PC-9 (cell line): ENCODE results near the gene DNAJC16. TPM values are rescaled to one million over a fixed set of nuclear protein-coding genes. Genes with fewer than 3 reads are reported as not detected.

ENCODE experiments used
- Bru-seq: library from RNA; stranded (reverse); fragments of 400-500 nt; gene quantifications from one replicate; lab custom pipeline; 2021; lab: Mats Ljungman, UMichigan
- BruChase-seq, 2 experiments: library from RNA; stranded (reverse); fragments of 400-500 nt; gene quantifications; one replicate each; lab custom pipeline; 2021; lab: Mats Ljungman, UMichigan
- BruUV-seq: library from RNA; stranded (reverse); fragments of 400-500 nt; replicated peaks from 2 replicates; lab custom pipeline; 2021; lab: Mats Ljungman, UMichigan
- CTCF ChIA-PET: fragments of 300-600 bp; sonication (Branson Sonifier 250); formaldehyde crosslinking; loops from one replicate; lab custom pipeline; 2022; ENCODE audit warnings: antibody characterized with exemption; lab: Charles Lee
- POLR2A ChIA-PET: fragments of 300-600 bp; sonication (Branson Sonifier 250); formaldehyde crosslinking; loops from one replicate; lab custom pipeline; 2022; ENCODE audit warnings: antibody characterized with exemption; ENCODE audit not compliant: unreplicated experiment; lab: Charles Lee
- DNase-seq, 2 experiments: peaks; one replicate each; pipeline versions ENCODE4 v3.0.0 to v3.0.0-alpha.2; 2015 to 2022; ENCODE audit warnings: mixed read lengths in 1 of 2
- H2AFZ ChIP-seq: fragments of 200-600 bp; sonication (generic); 2 replicates; pipeline ENCODE4 v1.8.1; 2017; ENCODE audit warnings: antibody characterized with exemption
- H3F3A ChIP-seq: fragments of 200-600 bp; sonication (generic); 2 replicates; pipeline ENCODE4 v1.8.1; 2017; ENCODE audit warnings: antibody characterized with exemption, mild to moderate bottlenecking, low read depth; ENCODE audit not compliant: insufficient read depth
- H3K27ac ChIP-seq: fragments of 200-600 bp; sonication (generic); 2 replicates; pipeline ENCODE4 v1.6.1; 2016; ENCODE audit warnings: mixed run types
- H3K27me3 ChIP-seq: fragments of 200-600 bp; sonication (generic); 2 replicates; pipeline ENCODE4 v1.6.1; 2016; ENCODE audit warnings: low read depth, mixed run types; ENCODE audit not compliant: insufficient read depth
- H3K36me3 ChIP-seq: fragments of 200-600 bp; sonication (generic); 2 replicates; pipeline ENCODE4 v1.6.1; 2016; ENCODE audit warnings: low read depth, mixed run types
- H3K4me1 ChIP-seq: fragments of 200-600 bp; sonication (generic); replicated peaks from 2 replicates; pipeline ENCODE4 v1.6.1; 2016; ENCODE audit warnings: mixed run types; ENCODE audit not compliant: insufficient read depth
- H3K4me2 ChIP-seq: fragments of 200-600 bp; sonication (generic); 2 replicates; pipeline ENCODE4 v1.6.1; 2017; ENCODE audit warnings: mixed run types
- H3K4me3 ChIP-seq: fragments of 200-600 bp; sonication (generic); 2 replicates; pipeline ENCODE4 v1.6.1; 2016; ENCODE audit warnings: mixed run types
- H3K79me2 ChIP-seq: fragments of 200-600 bp; sonication (generic); 2 replicates; pipeline ENCODE4 v1.6.1; 2017; ENCODE audit warnings: low read depth, mixed run types
- H3K9me2 ChIP-seq: fragments of 200-600 bp; sonication (generic); 2 replicates; pipeline ENCODE4 v1.8.1; 2017; ENCODE audit warnings: mild to moderate bottlenecking; ENCODE audit not compliant: insufficient read depth
- H3K9me3 ChIP-seq: fragments of 200-600 bp; sonication (generic); 2 replicates; pipeline ENCODE4 v1.8.1; 2016; ENCODE audit warnings: low read depth; ENCODE audit not compliant: insufficient read depth
- H4K20me1 ChIP-seq: fragments of 200-600 bp; sonication (generic); 2 replicates; pipeline ENCODE4 v1.8.1; 2017; ENCODE audit not compliant: insufficient read depth
- EZH2 ChIP-seq: fragments of 200-600 bp; sonication (generic); IDR thresholded peaks from 2 replicates; pipeline ENCODE4 v1.8.0; 2017; ENCODE audit warnings: antibody characterized with exemption, low read depth
- intact Hi-C: fragments of 100-400 bp; cut with micrococcal nuclease; formaldehyde crosslinking; loops from one replicate; pipeline ENCODE4 v1.10.0; 2022; ENCODE audit not compliant: unreplicated experiment
- long read RNA-seq: library from polyadenylated mRNA; stranded (forward); transcript quantifications from one replicate; pipeline ENCODE4 v2.0.0, GENCODE V29; 2022
- total RNA-seq: library from RNA; stranded (reverse); gene quantifications from 2 replicates; pipeline ENCODE4 v1.2.3, GENCODE V29; 2021
- TF ChIP-seq, protein P1 (sequence below): fragments of 200-600 bp; sonication (generic); conservative IDR thresholded peaks from 2 replicates; pipeline ENCODE4 v1.6.1; 2017; ENCODE audit warnings: mixed run types, antibody characterized with exemption, mild to moderate bottlenecking, moderate library complexity

Gene DNAJC16
- 12.0 and 18.8 TPM in 2 replicates for total RNA-seq
- Bru-seq, nascent RNA, result percentile 79 among the genes with signal in this experiment
- BruChase-seq, experiment 1, labeled RNA remaining after a 2-hour chase, result percentile 83 among the genes with signal in this experiment
- BruChase-seq, experiment 2, labeled RNA remaining after a 6-hour chase, result percentile 78 among the genes with signal in this experiment
- long read RNA-seq, full-length matches to known transcripts, result 4 of 8 reads
- long read RNA-seq, partial matches to known transcripts, result 1 of 8 reads
- long read RNA-seq, other reads (novel, unspliced or antisense), result 3 of 8 reads

DNA sequence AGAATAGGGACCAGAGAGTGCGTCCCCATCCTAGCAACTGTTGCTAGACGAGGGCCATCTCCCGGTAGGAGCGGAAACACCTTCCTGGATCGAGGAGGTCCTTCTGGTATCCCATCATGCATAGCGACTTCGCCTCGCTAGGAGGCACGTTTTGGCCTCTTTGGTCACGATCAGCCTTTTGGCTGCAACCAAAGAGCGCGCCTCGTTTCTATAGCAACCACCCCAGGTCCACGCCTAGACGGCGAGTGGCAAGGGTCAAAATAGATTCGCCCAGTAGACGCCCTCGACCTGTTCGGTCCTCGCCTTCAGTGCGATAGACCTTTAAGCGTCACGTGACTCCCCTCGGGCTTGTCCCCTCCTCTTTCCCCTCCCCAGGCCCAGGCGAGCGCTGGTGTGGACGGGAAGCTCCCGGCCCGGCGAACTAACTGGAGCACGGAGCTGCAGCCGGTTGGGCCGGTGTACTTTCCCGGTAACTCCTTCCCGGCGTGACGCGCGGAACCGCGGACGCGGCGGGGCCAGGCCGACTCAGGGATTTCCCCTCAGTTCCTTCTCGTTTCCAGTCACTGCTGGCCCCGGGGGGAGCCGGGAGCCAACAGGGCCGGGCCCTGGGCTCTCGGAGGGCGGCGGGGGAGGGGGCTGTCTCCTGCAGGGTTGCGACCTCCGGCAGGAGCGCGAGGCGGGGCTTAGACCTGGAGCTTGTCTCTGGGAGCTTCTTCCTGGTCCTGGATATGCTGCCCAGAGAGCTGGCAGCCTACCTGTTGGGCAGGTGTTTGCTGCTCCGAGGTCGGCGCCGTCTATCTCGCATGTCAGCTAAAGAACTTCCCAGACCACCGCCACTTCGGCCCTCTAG is at the start of gene DNAJC16:
TSS of gene DNAJC16 (plus strand) at position 359 of the 850 bp plus-strand sequence. CDS start 2,258 bp downstream, outside the sequence.
- no peaks in the 10 kb centered on the region for H3K9me3 ChIP-seq
- peak within 1 kb of the TSS; percentile 69 for H3K27ac ChIP-seq
- H3K79me2 ChIP-seq, result peaks cover 15% of the 10 kb centered on the region; the same call in 1 of the 2 replicates
- no peaks in the 10 kb centered on the region for H4K20me1 ChIP-seq
- no peaks in the 10 kb centered on the region for H3K9me2 ChIP-seq
- no peaks in the 10 kb centered on the region for H3K36me3 ChIP-seq
- BruUV-seq, result TSS peak; percentile 74
- peak; percentile 98 to 99 for DNase-seq
- ChIA-PET CTCF (no interaction called here), POLR2A (interaction anchor here (0.6 to 1.3 kb wide), 11 partner anchors 31 to 1094 kb away, joined by 3 to 9 read pairs (median 3); partner anchors contain the start of gene TMEM51)
- H3F3A ChIP-seq, result peaks cover 25% of the 10 kb centered on the region
- peak within 1 kb of the TSS; percentile 93 for H3K4me2 ChIP-seq
- peaks cover 17% of the 10 kb centered on the region for H3K4me1 ChIP-seq
- peak within 1 kb of the TSS; percentile 81 for H3K4me3 ChIP-seq
- intact Hi-C loops, result loop anchor here (2.0 to 10.0 kb wide), 7 partner anchors 32 to 618 kb away; partner anchors contain the start of gene TMEM51
- H2AFZ ChIP-seq, result peak within 1 kb of the TSS; percentile 82
- H3K27me3 ChIP-seq, result no peaks in the 10 kb centered on the region
- TF ChIP-seq, protein P1, sequence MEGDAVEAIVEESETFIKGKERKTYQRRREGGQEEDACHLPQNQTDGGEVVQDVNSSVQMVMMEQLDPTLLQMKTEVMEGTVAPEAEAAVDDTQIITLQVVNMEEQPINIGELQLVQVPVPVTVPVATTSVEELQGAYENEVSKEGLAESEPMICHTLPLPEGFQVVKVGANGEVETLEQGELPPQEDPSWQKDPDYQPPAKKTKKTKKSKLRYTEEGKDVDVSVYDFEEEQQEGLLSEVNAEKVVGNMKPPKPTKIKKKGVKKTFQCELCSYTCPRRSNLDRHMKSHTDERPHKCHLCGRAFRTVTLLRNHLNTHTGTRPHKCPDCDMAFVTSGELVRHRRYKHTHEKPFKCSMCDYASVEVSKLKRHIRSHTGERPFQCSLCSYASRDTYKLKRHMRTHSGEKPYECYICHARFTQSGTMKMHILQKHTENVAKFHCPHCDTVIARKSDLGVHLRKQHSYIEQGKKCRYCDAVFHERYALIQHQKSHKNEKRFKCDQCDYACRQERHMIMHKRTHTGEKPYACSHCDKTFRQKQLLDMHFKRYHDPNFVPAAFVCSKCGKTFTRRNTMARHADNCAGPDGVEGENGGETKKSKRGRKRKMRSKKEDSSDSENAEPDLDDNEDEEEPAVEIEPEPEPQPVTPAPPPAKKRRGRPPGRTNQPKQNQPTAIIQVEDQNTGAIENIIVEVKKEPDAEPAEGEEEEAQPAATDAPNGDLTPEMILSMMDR, result no peak
- no peak for TF ChIP-seq EZH2

DNA sequence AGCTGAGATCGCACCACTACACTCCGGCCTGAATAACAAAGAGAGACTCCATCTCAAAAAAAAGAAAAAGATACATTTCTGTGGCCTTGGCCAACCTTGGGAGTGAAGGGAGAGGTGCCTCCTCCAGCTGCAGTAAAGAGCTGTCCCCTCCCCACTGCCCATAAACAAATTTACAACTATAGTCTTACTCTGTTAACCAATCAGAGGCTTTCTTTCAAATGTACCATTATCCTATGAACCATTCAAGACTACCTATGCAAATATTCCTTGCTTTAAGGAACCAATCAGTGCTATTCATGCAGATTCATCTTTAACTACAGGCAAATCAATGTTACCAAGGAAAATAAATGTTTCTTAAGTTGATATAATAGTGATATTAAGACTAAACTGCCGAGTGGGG is 49.7 kb upstream of the DNAJC16 start:
- intact Hi-C loops, result no loop called here
- H3K27ac ChIP-seq, result no peak overlapping the region
- CTCF ChIA-PET, result no interaction called here

More for the DNA sequence above, 49.7 kb upstream of the DNAJC16 start:
- no TSS peak for BruUV-seq
- H3K27me3 ChIP-seq, result no peaks in the 10 kb centered on the region
- no peaks in the 10 kb centered on the region for H3K4me1 ChIP-seq
- no peaks in the 10 kb centered on the region for H3K36me3 ChIP-seq
- H3K9me2 ChIP-seq, result no peaks in the 10 kb centered on the region
- H3K4me2 ChIP-seq, result no peak overlapping the region
- POLR2A ChIA-PET, result no interaction called here
- H3K79me2 ChIP-seq, result no peaks in the 10 kb centered on the region
- no peak overlapping the region for H3K4me3 ChIP-seq
- H3F3A ChIP-seq, result no peaks in the 10 kb centered on the region
- no peaks in the 10 kb centered on the region for H4K20me1 ChIP-seq
- DNase-seq, result no peak
- TF ChIP-seq EZH2, result no peak
- TF ChIP-seq, protein P1, result no peak
- H2AFZ ChIP-seq, result no peak overlapping the region
- H3K9me3 ChIP-seq, result no peaks in the 10 kb centered on the region
